OCI-LY1 (cell line): ENCODE data around the gene RPL36A.

Source experiments
- EZH2 ChIP-seq: fragments of 200-600 bp; sonication (generic), shearing (Covaris generic); IDR thresholded peaks from 2 replicates; pipeline ENCODE4 v1.8.0; 2017; ENCODE audit warnings: borderline replicate concordance, mixed run types, mild to moderate bottlenecking, antibody characterized with exemption, low read length, moderate library complexity, mixed read lengths
- TF ChIP-seq, protein P1 (sequence below): fragments of 200-600 bp; sonication (generic), shearing (Covaris generic); IDR thresholded peaks from 2 replicates; pipeline ENCODE4 v1.5.1; 2017; ENCODE audit warnings: mild to moderate bottlenecking, antibody characterized with exemption, low read length, moderate library complexity, mixed read lengths

DNA sequence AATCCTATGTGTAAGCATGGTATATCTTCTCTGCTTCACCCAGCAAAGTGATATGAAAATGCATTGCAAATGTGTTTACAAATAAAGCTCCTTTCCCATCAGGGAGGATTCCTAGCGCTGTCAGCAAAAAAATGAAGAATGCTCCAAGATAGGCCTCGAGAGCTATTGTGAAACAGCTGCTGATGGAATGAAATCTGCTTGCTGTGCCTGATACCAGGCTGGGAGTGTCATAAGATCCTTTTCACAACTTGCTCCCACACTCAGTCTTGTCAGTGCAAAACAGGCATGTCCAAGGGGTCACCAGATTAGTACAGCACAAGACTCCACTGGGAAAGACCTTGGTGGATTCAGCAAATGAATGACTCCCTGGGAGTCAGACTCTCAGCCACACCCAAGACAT lies 51.3 kb downstream of the RPL36A start:
- TF ChIP-seq, protein P1, sequence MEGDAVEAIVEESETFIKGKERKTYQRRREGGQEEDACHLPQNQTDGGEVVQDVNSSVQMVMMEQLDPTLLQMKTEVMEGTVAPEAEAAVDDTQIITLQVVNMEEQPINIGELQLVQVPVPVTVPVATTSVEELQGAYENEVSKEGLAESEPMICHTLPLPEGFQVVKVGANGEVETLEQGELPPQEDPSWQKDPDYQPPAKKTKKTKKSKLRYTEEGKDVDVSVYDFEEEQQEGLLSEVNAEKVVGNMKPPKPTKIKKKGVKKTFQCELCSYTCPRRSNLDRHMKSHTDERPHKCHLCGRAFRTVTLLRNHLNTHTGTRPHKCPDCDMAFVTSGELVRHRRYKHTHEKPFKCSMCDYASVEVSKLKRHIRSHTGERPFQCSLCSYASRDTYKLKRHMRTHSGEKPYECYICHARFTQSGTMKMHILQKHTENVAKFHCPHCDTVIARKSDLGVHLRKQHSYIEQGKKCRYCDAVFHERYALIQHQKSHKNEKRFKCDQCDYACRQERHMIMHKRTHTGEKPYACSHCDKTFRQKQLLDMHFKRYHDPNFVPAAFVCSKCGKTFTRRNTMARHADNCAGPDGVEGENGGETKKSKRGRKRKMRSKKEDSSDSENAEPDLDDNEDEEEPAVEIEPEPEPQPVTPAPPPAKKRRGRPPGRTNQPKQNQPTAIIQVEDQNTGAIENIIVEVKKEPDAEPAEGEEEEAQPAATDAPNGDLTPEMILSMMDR, result no peak
- no peak for TF ChIP-seq EZH2
